OCI-LY1 (cell line): ENCODE data around the gene SNX5.

Experiments used
- CTCF ChIP-seq: fragments of 200-600 bp; sonication (generic), shearing (Covaris generic); IDR thresholded peaks from 2 replicates; pipeline ENCODE4 v1.5.1; 2017; ENCODE audit warnings: mild to moderate bottlenecking, antibody characterized with exemption, low read length, moderate library complexity, mixed read lengths
- EZH2 ChIP-seq: fragments of 200-600 bp; sonication (generic), shearing (Covaris generic); IDR thresholded peaks from 2 replicates; pipeline ENCODE4 v1.8.0; 2017; ENCODE audit warnings: borderline replicate concordance, mixed run types, mild to moderate bottlenecking, antibody characterized with exemption, low read length, moderate library complexity, mixed read lengths

- TF ChIP-seq CTCF, result no peak
- TF ChIP-seq EZH2, result no peak
Observed at GRCh38 chr20:17947474-17947815, 21.1 kb downstream of the SNX5 start.
